TTC549 (cell line): Measurements from ENCODE around the gene CCDC122.
A peak's percentile ranks its signal among the peaks of the same experiment; 100 is the strongest.

Experiments used
- FAIRE-seq: peaks from 2 replicates; lab custom pipeline; 2012; peaks lifted over from hg19 to GRCh38; lab: Jason Lieb, UNC

Gene CCDC122

DNA sequence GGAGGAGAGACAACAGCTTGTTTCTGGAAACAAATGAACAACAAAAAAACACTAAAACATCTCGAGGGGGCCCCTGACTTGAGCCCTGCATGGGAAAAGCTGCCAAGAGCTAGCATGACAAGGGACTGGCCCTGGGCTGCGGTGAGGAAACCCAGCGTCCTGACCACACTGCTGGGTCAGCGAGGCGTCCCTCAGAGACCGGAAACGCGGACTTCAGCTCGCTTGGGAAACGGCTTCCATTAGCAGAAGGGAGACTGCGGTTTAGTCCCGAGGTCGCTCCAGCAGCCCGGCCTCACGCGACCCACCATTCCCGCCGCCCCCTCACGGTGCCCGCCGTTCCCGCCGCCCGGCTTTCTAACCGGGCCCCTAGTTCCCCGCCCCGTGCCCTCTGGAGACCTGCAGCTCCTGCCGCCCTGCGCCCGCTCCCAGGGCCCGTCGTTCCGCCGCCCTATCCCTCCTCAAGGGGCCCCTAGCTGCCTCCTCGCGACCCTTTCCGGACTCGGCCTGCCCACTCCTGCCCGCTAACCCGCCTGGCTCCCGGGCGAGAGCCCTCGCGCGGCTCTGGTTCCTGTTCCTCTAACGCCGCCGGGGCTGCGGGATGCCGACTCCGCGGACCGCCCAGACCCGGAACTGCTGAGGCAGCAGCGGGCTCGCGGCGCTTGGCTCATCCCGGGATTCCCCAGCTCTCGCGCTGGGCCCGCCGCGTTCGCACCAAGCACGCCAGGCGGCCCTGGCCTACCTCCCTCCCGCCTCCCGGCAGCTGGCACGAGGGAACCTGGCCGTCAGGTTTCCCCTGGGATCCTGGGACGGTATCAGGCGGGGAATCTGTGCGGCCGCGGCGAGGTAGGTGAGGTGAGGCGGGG is at the start of gene CCDC122:
Gene CCDC122, minus strand, starts transcription at position 849 of the 863 bp plus-strand sequence. CDS start 10,364 bp downstream, outside the sequence.
- FAIRE-seq, result no peak

GRCh38 chr13:43924549-43925245 is 45.2 kb upstream of the CCDC122 start:
- no peak for FAIRE-seq

DNA sequence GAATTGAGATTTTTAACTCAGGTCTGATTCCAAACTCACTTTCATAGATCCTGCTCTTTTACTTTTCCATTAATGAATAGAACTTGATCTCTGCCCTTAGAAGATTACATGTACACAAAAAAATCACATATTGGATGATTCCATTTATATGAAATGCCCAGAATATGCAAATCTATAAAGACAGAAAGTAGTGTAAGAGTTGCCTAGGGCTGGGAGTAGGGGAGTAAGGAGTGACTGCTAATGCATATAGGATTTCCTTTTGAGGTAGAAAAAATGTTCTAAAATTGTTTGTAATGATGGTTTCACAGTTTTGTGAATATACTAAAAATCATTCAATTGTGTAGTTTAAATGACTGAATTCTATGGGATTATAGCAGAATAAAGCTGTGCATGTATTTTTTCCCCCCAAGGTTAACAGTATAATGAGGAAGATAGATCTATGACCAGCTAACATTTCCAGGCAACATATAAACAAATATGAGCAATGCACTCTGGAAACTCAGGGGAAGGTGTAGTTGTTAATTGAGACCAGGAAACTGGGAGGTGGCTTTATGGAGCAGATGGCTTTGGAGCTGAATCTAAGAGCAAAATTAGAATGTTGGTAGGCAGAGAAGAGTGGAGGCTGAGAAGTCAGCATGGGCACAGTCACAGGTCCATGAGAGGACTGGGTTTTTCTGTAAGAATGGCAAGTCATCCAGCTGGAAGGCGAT is 41.6 kb upstream of the CCDC122 start:
- FAIRE-seq, result no peak

- FAIRE-seq, result no peak
Measured at GRCh38 chr13:43918636-43919035, 39.1 kb upstream of the CCDC122 start.

GRCh38 chr13:43916828-43917227 is 37.3 kb upstream of the CCDC122 start:
- FAIRE-seq, result no peak

DNA sequence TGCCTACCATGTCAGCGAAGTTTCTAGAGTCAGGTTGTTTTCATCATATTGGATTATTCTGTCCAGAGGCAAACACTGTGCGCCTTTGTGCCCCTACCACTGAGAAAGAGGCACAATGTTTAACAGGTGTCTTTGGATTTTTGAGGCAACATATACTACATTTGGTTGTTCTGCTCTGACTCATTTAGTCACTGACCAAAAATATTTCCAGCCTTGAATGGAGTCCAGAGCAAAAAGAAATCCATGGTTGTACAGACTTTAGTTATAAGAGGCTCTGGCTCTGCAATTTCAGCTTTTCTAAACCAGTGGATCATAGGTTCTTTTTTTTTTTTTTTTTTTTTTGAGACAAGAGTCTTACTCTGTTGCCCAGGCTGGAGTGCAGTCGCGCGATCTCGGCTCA is 35.9 kb upstream of the CCDC122 start:
- no peak for FAIRE-seq

DNA sequence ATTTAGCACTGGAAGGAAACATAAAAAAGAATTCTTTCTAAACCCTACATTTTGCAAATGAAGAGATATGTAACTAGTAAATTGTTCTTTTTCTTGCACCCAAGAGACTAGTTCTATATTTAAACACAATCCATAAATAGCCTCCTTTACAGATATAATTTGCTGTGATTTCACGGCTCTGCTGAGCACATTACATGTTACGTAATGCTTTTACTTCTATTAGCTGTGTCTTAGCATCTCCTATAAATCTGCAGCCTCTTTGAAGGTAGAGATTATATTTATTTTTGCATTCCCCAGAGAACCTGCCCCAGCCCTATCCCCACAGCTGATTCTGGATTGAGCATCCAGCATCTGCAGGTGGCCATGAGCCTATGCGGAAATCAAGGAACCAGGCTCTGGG is 32.3 kb upstream of the CCDC122 start:
- no peak for FAIRE-seq

DNA sequence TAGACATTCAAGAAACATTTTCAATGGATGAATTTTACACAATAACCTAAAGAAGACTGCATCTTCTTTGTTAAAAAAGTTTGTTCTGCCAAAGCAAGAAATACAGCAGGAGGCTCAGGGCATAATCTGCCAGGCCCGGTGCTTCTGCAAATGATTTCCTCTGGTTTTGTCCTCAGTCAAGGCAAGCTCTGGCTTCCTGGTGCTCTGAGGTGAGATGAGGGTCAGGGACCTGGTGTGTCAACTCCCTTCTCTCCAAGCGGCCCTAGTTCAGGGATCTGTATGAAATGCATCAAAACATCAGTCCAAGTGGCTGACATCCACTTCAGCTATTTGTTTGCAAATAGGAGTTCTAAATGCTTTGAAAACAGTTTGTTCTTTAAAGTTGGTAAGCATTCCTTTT is 31.7 kb upstream of the CCDC122 start:
- no peak for FAIRE-seq

DNA sequence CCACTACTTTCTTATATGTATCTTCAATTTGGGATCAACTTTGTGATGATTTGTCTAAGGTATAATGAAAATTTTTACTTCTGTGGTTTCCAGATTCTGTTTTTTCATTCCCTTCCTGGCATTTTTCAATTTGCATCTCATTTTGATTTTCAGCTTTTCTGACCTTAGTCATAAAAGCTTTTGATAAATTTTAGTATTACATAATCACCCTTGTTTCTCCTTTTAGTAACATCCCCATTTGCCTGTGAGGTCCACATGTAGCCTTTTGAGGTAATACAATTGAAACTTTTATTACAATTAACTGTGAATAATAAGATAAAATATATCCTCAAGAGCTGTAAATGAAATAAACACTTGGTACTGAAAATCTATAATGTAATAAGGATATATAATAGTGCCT is 31.3 kb upstream of the CCDC122 start:
- no peak for FAIRE-seq

DNA sequence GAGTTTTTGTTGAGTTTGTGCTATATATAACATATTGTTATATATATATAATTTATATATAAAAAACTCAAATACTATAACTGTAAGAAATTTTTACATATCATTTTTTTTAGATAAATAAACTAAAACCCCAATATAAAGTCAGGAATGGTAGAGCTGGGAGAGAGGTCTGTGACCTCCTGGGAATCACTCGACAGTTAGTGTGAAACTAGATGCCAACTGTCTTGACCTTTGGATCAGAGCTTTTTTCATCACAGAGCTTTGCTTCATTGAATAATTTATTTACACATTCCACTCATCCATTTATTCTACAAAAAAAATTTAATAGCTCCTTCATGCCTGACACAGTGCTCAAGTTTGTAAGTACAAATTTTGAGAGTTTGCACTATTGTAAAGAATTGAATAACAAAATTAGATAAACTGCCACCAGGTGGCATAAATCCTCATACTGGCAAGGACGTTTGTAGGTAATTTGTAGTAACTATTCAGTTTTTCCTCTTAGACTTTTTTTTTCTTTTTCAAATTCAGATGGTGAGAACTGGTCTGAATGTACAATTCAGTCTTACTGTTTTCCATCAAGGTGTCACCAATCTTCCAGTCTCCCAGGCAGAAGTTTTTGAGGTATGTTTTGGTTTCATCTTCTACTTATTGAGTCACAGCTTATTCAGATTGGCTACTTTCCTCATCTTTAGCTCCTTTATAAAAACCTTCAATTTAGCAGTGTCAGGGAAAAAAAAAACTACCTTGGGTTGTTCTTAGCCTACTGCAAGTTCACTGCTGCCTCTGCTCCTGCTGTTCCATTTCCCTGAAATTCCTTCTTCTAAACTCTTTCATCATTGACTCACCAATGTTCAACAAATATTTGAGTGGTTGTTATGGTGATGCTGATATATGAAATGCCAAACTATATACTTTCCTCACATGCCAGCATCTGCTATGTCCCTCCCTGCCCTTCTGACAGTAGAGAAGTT is 28.9 kb upstream of the CCDC122 start:
- FAIRE-seq, result peak; percentile 94

DNA sequence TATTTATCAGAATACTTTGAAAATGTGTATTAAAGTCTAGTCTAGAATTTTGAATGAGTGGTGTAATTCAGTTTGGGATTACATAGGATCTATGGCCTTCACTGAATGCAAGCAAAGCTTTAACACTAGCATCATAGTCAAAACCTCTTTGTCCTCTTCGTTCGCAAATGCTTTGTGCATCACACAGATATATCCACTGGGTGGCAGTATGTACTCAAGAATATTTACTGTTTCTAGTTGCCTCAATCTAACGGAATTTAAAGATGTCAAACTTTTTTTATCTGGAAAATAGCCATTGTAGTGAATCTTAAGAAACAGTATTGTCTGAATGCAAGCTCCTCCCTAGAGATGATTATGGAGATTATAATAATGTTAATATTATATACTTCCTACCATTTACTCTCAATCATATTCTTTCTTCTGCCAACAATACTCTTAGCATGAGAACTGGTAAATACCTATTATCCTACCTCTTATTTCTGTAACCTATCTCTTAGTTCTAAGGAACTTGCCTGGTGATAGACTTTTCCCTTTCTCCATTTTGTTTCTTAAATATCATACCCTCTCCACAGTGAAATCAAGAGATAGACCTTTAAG is 26.0 kb upstream of the CCDC122 start:
- peak; percentile 98 for FAIRE-seq

DNA sequence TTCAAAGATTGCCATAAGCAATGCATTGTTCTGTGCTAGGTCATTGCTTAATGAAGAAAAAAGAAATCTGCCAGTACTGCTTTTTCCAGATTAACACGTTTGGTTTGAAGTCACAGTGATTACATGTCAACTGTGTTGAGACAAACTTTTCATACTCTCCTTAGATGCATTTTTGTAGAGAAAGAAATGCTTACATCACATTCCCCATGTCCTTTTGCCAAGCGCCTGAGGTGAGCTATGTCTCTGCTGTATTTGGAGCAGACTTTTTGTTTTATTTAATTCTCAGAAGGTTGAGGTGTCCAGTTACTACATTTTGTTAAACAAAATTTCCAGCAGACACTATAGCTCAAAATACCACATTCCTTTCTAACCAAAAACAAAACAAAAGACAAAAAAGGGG is 16.4 kb upstream of the CCDC122 start:
- FAIRE-seq, result no peak

GRCh38 chr13:43894438-43894837 is 14.9 kb upstream of the CCDC122 start:
- peak; percentile 86 for FAIRE-seq

DNA sequence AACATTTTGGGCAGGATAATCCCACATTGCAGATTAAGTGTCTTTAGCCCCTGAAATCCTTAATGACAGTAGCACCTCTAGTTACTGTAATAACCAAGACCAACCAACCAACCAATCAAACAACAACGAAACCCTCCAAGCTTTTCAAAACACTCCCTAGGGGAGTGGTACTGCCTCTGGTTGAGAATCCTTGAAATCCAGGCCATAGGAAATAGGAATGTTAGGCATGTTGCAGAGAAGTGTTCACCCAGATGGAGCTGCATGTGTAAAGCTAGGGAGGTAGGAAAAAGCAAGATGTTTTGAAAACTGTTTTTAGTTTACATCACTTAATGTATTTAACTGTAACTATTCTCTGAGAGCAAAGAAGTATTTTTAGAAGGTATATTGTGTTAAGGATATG is 4.7 kb upstream of the CCDC122 start:
- FAIRE-seq, result no peak

DNA sequence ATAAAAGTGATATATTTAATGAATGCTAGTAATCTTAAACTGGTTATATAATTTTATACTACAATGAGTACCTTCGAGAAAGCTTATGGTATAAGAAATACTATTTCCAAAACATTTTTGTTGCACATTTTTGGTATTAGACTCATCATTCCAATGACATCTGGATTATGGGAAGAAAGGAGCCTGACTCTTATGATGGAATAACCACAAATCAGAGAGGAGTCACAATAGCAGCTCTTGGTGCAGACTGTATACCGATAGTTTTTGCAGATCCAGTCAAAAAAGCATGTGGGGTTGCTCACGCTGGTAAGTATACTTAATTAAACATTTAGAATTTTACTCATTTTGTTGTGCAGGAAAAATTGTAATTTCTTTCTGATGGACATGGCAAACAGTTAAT is 4.1 kb upstream of the CCDC122 start:
- no peak for FAIRE-seq

- FAIRE-seq, result no peak
Measured at GRCh38 chr13:43881580-43881979, 2.0 kb upstream of the CCDC122 start.

- FAIRE-seq, result no peak
Measured at GRCh38 chr13:43880926-43881325, 1.4 kb upstream of the CCDC122 start.

DNA sequence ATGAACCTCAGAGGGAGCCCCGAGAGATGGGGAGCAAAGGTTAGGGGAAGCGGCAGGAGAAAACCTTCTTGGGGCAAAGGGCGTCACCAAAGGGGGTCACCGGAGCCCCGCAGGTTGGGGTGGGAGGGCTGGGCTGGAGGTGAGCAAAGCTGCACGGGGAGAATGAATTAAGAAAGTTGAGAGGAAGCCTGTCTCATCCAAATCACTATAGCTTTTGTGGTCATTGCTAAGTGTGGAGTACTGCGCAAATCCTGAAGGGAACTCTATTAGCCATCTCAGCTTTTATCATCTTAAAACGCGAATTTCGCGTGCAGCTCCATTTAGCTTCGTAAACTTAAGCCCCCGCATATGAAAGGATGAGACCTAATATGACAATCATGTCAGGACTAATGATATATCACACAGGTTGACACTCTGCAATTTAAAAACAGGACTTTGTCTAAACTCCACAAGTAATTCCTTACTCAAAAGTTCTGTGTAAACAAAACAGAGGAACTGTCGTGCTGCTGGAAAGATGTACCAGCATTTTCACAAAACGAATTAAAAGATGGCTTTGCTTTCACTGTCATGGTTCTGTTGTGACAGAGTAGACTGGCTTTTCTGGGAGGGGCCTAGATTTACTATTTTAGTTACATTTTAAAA is 795 bp upstream of the CCDC122 start:
- FAIRE-seq, result no peak

- FAIRE-seq, result no peak
Measured at GRCh38 chr13:43879755-43880181, 228 bp upstream of the CCDC122 start, which contains the start of gene LACC1. Gene LACC1, plus strand, starts transcription at chr13:43879904. Its CDS starts 1,082 bp downstream, at chr13:43880986.

- no peak for FAIRE-seq
Measured at GRCh38 chr13:43877766-43878165, 1.8 kb downstream of the CCDC122 start.

GRCh38 chr13:43877326-43877725 is 2.2 kb downstream of the CCDC122 start:
- FAIRE-seq, result no peak
